HG02943 (cell line): Measurements from ENCODE around the gene TNP2.

Experiments used
- ATAC-seq: cut with Tn5 transposase; IDR thresholded peaks from one replicate; pipeline ENCODE4 v1.9.1; 2021; ENCODE audit warnings: mild to moderate bottlenecking, low read depth, moderate library complexity; ENCODE audit not compliant: unreplicated experiment

Gene TNP2

GRCh38 chr16:11258553-11259492 lies 10.3 kb downstream of the TNP2 start:
- no peak for ATAC-seq

GRCh38 chr16:11257131-11257938 lies 11.8 kb downstream of the TNP2 start:
- no peak for ATAC-seq

GRCh38 chr16:11256661-11257130 lies 12.4 kb downstream of the TNP2 start:
- no peak for ATAC-seq

GRCh38 chr16:11255737-11256660 lies 13.1 kb downstream of the TNP2 start, which contains the start of gene SOCS1:
SOCS1 (minus strand) TSS chr16:11256204; CDS start chr16:11255478, 726 bp downstream.
- ATAC-seq, result peak; percentile 44

GRCh38 chr16:11254913-11255736 lies 14.0 kb downstream of the TNP2 start:
- ATAC-seq, result peak; percentile 20

- ATAC-seq, result no peak
Measured at GRCh38 chr16:11253995-11254912, 14.9 kb downstream of the TNP2 start.

GRCh38 chr16:11253009-11253994 lies 15.8 kb downstream of the TNP2 start:
- ATAC-seq, result no peak

- ATAC-seq, result no peak
Measured at GRCh38 chr16:11252482-11252931, 16.6 kb downstream of the TNP2 start.

- ATAC-seq, result no peak
Measured at GRCh38 chr16:11251525-11252481, 17.3 kb downstream of the TNP2 start.

- no peak for ATAC-seq
Measured at GRCh38 chr16:11250786-11251524, 18.2 kb downstream of the TNP2 start.

GRCh38 chr16:11250091-11250785 lies 18.9 kb downstream of the TNP2 start:
- ATAC-seq, result no peak

GRCh38 chr16:11249233-11250061 lies 19.7 kb downstream of the TNP2 start:
- ATAC-seq, result no peak

GRCh38 chr16:11248133-11248532 lies 21.0 kb downstream of the TNP2 start:
- no peak for ATAC-seq

GRCh38 chr16:11245988-11246387 lies 23.1 kb downstream of the TNP2 start:
- no peak for ATAC-seq
